Endothelial cell of umbilical vein (primary cell): ENCODE results near the gene PARD3B. TPM values are rescaled to one million over a fixed set of nuclear protein-coding genes. Genes with fewer than 3 reads are reported as not detected.

Experiments used
- BruUV-seq: library from RNA; stranded (reverse); fragments of 400-500 nt; replicated peaks from 2 replicates; lab custom pipeline; 2021; lab: Mats Ljungman, UMichigan
- CTCF ChIA-PET: fragments of 300-600, 350-600 bp; sonication (Branson Sonifier 250); formaldehyde crosslinking; loops from one replicate; lab custom pipeline; 2021; ENCODE audit warnings: antibody characterized with exemption, inconsistent platforms; lab: Charles Lee
- POLR2A ChIA-PET: fragments of 300-600, 350-600 bp; sonication (Branson Sonifier 250); formaldehyde crosslinking; loops from one replicate; lab custom pipeline; 2021; ENCODE audit warnings: antibody characterized with exemption, inconsistent platforms; lab: Charles Lee
- DNase-seq: peaks from one replicate; pipeline ENCODE4 v3.0.0-alpha.2; 2011; ENCODE audit warnings: low read depth, low spot score
- FAIRE-seq: peaks from 2 replicates; lab custom pipeline; 2011; peaks lifted over from hg19 to GRCh38; lab: Jason Lieb, UNC
- H2AFZ ChIP-seq: 2 replicates; pipeline ENCODE4 v1.6.0; 2012; ENCODE audit warnings: low read depth, low read length, control low read depth, inconsistent platforms
- H3K27ac ChIP-seq: 2 replicates; pipeline ENCODE4 v1.5.1; 2011; ENCODE audit warnings: low read depth, mild to moderate bottlenecking, control low read depth, low read length, moderate library complexity; ENCODE audit not compliant: insufficient read depth
- H3K27me3 ChIP-seq, 2 experiments: 2 replicates each; pipeline versions ENCODE4 v1.6.0 to v1.6.1; 2011; ENCODE audit warnings: low read length in 2 of 2, mixed read lengths in 1 of 2; ENCODE audit not compliant: control insufficient read depth in 2 of 2, insufficient read depth in 2 of 2
- H3K36me3 ChIP-seq, 2 experiments: 2 replicates in 1 of 2; 3 replicates in 1 of 2; pipeline ENCODE4 v1.5.1; 2011; ENCODE audit warnings: low read length in 2 of 2, mild to moderate bottlenecking in 1 of 2, moderate library complexity in 1 of 2; ENCODE audit not compliant: control insufficient read depth in 2 of 2, insufficient read depth in 2 of 2; ENCODE audit errors: extremely low read depth in 1 of 2
- H3K4me1 ChIP-seq: 3 replicates; pipeline ENCODE4 v1.5.1; 2011; ENCODE audit warnings: mild to moderate bottlenecking, low read length; ENCODE audit not compliant: control insufficient read depth, insufficient read depth; ENCODE audit errors: extremely low read depth
- H3K4me2 ChIP-seq: 2 replicates; pipeline ENCODE4 v1.6.1; 2011; ENCODE audit warnings: low read length, control low read depth, mixed read lengths; ENCODE audit not compliant: insufficient read depth
- H3K4me3 ChIP-seq, 3 experiments: fragments of 200-600 bp in 1 of 3; sonication (generic), shearing (Covaris generic) in 1 of 3; replicated peaks in 1 of 3; 2 replicates each; pipeline ENCODE4 v1.5.1; 2011 to 2016; ENCODE audit warnings: control low read depth in 3 of 3, low read length in 3 of 3, mild to moderate bottlenecking in 2 of 3, inconsistent platforms in 1 of 3, low read depth in 1 of 3, moderate library complexity in 1 of 3; ENCODE audit not compliant: insufficient read depth in 1 of 3
- H3K79me2 ChIP-seq: 2 replicates; pipeline ENCODE4 v1.6.0; 2012; ENCODE audit warnings: low read length, inconsistent platforms; ENCODE audit not compliant: control insufficient read depth, insufficient read depth
- H3K9ac ChIP-seq: replicated peaks from 2 replicates; pipeline ENCODE3; 2011; ENCODE audit warnings: low read length, control low read depth; ENCODE audit not compliant: insufficient read depth; ENCODE audit errors: extremely low read depth
- H3K9me1 ChIP-seq: replicated peaks from 3 replicates; pipeline ENCODE4 v1.6.0; 2011; ENCODE audit warnings: mild to moderate bottlenecking, low read length; ENCODE audit not compliant: control insufficient read depth, insufficient read depth; ENCODE audit errors: extremely low read depth
- H3K9me3 ChIP-seq: replicated peaks from 2 replicates; pipeline ENCODE4 v1.5.1; 2012; ENCODE audit warnings: low read length, inconsistent platforms; ENCODE audit not compliant: control insufficient read depth, insufficient read depth
- H4K20me1 ChIP-seq: replicated peaks from 2 replicates; pipeline ENCODE3; 2011; ENCODE audit warnings: mild to moderate bottlenecking, low read length; ENCODE audit not compliant: control insufficient read depth, insufficient read depth; ENCODE audit errors: extremely low read depth
- EZH2 ChIP-seq: IDR thresholded peaks from 2 replicates; pipeline ENCODE4 v1.6.1; 2012; ENCODE audit warnings: borderline replicate concordance, low read depth, mild to moderate bottlenecking, moderate library complexity, low read length, inconsistent platforms; ENCODE audit not compliant: severe bottlenecking
- FOS ChIP-seq: IDR thresholded peaks from 2 replicates; pipeline ENCODE4 v1.6.1; 2011; ENCODE audit warnings: mild to moderate bottlenecking, low read length, moderate library complexity, borderline replicate concordance; ENCODE audit not compliant: insufficient read depth
- GATA2 ChIP-seq: IDR thresholded peaks from 2 replicates; pipeline ENCODE4 v1.7.0; 2011; ENCODE audit warnings: low read depth, mild to moderate bottlenecking, moderate library complexity, mixed read lengths, low read length; ENCODE audit not compliant: insufficient read length, insufficient read depth
- JUN ChIP-seq: IDR thresholded peaks from 2 replicates; pipeline ENCODE4 v1.6.1; 2011; ENCODE audit warnings: borderline replicate concordance, low read depth; ENCODE audit not compliant: insufficient read length, insufficient read depth
- MYC ChIP-seq: IDR thresholded peaks from one replicate; pipeline ENCODE4 v1.6.1; 2011; ENCODE audit warnings: mild to moderate bottlenecking, low read depth, low read length
- POLR2A ChIP-seq: IDR thresholded peaks from 2 replicates; pipeline ENCODE4 v1.6.1; 2012; ENCODE audit warnings: low read depth, mild to moderate bottlenecking, control low read depth, low read length
- POLR2AphosphoS5 ChIP-seq: IDR thresholded peaks from 2 replicates; pipeline ENCODE4 v1.6.1; 2012; ENCODE audit warnings: low read depth, mild to moderate bottlenecking, control low read depth, low read length, moderate library complexity; ENCODE audit not compliant: insufficient read depth
- dilution Hi-C: fragments of 300-500 bp; cut with MboI; formaldehyde crosslinking; loops from one replicate; pipeline ENCODE4 v1.15.0; 2019; ENCODE audit warnings: low sequenced_read_pairs; ENCODE audit not compliant: extremely low pct_ligation_motif_present
- intact Hi-C: fragments of 100-400 bp; cut with micrococcal nuclease; formaldehyde crosslinking; loops from one replicate; pipeline ENCODE4 v1.10.0; 2022
- polyA plus RNA-seq, 4 experiments: library from polyadenylated mRNA; depleted of rRNA in 3 of 4; stranded (reverse) in 3 of 4; unstranded in 1 of 4; fragments of >200 nt; gene quantifications; 2 replicates each; pipeline versions ENCODE4 v1.2.1 to v1.2.3, GENCODE V29; 2011 to 2012; ENCODE audit warnings: missing spikeins in 1 of 4
- total RNA-seq: library from RNA; stranded (reverse); gene quantifications from 2 replicates; pipeline ENCODE4 v1.2.3, GENCODE V29; 2021
- TF ChIP-seq, protein P1 (sequence below): IDR thresholded peaks from 2 replicates; pipeline ENCODE4 v1.6.1; 2011; ENCODE audit not compliant: insufficient read depth, insufficient read length

PARD3B gene
- total and polyA plus RNA-seq, 2 donors (not counting 3 experiments of a cell fraction or from before 2014, with no cell fraction given), result 2.2 to 30.9 TPM

- no TSS peak for BruUV-seq
- Histone ChIP-seq H3K27me3 (no peaks in the 10 kb centered on the region), H3K4me1 (peaks cover 12% of the 10 kb centered on the region), H3K27ac (no peak overlapping the region), H3K79me2 (peaks cover 2% of the 10 kb centered on the region), H3K9me3 (no peaks in the 10 kb centered on the region), H3K4me2 (no peak overlapping the region), H3K36me3 (no peaks in the 10 kb centered on the region), H3K9ac (no peak overlapping the region), H2AFZ (no peak overlapping the region), H4K20me1 (no peaks in the 10 kb centered on the region), H3K9me1 (peaks cover 3% of the 10 kb centered on the region), H3K4me3 (no peak overlapping the region)
- no peak for DNase-seq
- ChIA-PET POLR2A (interaction anchor here (0.9 kb wide), 1 partner anchor 200 kb away, joined by 3 read pairs; no protein-coding TSS in a partner anchor), CTCF (interaction anchor here (1.0 kb wide), 1 partner anchor 12 kb away, joined by 3 read pairs; no protein-coding TSS in a partner anchor)
- intact Hi-C loops (no loop called here), dilution Hi-C loops (no loop called here)
- no peak for FAIRE-seq
- TF ChIP-seq MYC (no peak), POLR2A (no peak), POLR2AphosphoS5 (no peak), FOS (no peak), GATA2 (no peak), EZH2 (no peak), JUN (no peak)
- TF ChIP-seq, protein P1, sequence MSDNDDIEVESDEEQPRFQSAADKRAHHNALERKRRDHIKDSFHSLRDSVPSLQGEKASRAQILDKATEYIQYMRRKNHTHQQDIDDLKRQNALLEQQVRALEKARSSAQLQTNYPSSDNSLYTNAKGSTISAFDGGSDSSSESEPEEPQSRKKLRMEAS, result no peak
These were observed 98.1 kb downstream of the PARD3B start for GRCh38 chr2:204643326-204643725.
